HG03039 (cell line): ENCODE results near the gene NRCAM.
"Not testable (repeated sequence)": the region's sequence is repeated elsewhere in the genome, so short reads cannot be mapped to it uniquely, and the experiment has no call there.

ENCODE experiments used
- ATAC-seq: cut with Tn5 transposase; IDR thresholded peaks from one replicate; pipeline ENCODE4 v1.9.1; 2021; ENCODE audit warnings: mild to moderate bottlenecking, moderate library complexity; ENCODE audit not compliant: unreplicated experiment

Gene NRCAM

GRCh38 chr7:108404509-108405420 is 51.5 kb downstream of the NRCAM start:
- no peak for ATAC-seq

DNA sequence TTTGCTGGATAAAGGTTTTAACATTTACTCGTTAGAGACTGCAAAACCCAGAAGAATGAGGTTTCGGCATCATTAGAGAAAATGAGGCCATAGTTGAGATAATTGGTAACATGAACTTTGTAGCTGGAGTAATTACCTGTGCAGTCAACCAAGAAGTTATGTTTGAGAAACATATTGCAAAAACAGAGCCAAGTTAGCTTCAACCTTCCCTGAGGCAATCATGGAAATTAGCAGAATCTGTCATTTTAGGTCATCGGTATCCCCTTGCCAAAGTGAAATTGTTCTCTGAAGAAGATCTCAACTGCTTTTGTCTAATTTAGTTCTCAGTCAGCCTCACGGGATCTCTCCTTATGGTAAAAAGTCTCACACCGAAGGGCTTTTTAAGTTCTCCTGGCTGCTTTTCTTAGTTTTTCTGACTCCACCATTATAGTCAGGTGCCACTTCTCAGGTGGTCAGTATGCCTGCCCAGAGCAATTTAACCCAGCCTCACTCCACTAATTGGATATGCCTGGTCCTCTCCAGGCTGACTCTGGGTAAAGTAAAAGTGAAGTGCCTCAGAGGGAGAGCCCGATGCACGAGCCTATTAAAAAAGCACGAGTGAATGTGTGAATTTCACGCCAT is 52.5 kb downstream of the NRCAM start:
- no peak for ATAC-seq

DNA sequence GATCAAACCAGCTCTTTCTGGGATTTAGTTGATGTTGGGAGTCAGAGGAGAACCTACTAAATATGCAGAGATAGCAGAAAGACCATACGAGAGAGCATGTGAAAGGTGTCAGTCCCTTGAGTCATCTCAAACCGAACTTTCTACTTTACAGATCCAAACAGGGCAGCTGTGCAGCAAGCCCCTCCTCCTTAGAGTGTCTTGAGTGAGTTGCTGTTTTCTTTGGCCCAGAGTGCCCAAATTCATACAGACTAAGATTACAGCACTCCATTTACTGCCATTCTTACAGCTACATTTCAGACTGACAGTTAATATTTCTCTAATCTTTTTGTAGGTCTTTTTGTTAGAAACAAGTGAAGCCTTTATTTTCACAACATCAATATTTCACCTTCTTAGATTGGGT is 53.4 kb downstream of the NRCAM start:
- no peak for ATAC-seq

- no peak for ATAC-seq
These were observed 60.2 kb downstream of the NRCAM start for GRCh38 chr7:108396080-108396479.

DNA sequence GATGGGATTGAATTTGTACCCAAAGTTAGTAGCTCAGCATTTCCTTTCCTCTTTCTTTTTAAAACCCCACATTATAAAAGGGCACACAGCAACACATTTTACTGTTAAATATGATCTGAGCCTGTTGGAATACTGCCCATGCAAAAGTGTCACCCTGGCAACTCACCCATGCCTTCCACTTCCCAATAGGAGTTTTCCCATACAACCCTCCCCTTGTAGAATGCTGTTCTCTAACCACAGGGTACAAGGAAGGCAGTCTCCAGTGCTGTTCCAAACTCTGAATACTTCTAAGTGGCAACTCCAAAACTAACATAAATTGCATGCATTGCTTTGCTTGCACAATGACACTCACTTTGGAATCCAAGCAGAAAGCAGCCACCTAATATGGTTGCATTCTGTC is 60.8 kb downstream of the NRCAM start:
- no peak for ATAC-seq

DNA sequence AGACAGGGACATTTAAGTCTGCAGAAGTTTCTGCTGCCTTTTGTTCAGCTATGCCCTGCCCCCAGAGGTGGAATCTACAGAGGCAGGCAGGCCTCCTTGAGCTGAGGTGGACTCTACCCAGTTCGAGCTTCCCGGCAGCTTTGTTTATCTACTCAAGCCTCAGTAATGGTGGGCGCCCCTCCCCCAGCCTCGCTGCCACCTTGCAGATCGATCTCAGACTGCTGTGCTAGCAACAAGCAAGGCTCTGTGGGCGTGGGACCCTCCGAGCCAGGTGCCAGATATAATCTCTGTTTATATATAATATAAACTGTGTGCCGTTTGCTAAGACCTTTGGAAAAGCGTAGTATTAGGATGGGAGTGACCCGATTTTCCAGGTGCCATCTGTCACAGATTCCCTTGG is 63.1 kb downstream of the NRCAM start:
- not testable (repeated sequence) for ATAC-seq

DNA sequence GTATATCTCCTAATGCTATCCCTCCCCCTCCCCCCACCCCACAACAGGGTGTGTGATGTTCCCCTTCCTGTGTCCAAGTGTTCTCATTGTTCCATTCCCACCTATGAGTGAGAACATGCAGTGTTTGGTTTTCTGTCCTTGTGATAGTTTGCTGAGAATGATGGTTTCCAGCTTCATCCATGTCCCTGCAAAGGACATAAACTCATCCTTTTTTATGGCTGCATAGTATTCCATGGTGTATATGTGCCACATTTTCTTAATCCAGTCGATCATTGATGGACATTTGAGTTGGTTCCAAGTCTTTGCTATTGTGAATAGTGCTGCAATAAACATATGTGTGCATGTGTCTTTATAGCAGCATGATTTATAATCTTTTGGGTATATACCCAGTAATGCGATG is 68.5 kb downstream of the NRCAM start:
- ATAC-seq = not testable (repeated sequence)

DNA sequence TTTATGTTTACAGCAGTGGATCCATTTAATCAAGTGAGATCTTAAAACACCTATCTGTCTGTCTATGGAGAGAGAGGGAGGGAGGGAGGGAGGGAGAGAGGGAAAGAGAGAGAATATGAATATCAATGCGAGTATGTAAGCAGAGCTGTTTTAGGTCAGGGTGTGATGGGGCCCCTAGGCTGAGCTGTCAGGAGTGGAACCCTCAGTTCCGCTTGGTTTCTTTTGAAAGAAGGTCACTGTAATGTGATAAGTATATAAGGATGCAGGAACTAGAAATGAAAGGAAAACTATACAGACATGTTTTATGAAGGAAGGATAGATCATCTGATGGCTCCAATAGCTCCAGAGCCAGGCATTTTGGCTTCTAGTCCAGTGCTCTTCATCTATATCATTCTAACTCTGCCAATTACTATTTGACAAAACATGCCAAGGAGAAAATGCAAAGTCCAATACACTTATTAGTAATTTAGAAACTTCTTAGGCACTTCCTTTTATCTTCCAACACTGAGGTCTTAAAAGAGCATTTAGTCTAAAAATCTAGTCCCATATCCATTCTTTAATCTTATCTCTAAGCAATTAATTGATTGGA is 70.3 kb downstream of the NRCAM start:
- ATAC-seq = no peak

DNA sequence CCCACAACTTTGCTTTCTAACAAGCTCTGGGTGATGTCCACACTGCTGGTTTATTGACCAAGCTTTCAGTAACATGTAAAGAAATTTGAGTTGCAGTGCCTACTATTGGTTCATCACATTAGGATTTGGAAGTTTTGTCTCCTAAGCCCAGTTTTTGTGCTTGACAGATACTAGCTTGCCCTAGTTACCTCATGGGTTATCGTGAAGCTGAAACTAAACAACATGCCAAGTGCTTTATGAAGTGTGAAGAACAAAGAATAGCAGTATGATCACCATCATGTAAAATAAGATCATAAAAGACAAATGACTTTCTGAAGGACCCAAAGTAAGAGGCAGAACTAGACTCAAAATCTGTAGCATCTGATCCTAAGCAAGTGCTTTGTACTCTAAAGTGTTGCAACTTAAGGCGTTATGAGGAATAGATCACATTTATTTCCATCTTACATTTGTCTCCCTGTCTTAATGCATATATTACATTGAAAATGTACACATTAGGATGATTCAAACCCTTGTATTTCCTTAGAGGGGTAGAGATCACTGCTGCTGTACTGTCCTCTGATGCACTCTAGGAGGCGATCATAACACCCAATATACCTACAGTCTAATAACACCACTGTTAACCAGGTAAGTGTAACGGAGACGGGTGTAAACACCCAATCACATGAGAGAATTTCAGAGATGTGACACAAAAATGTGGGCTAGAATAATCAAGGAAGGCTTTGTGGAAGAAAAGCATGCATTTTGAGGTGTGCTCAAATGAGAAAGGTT is 71.3 kb downstream of the NRCAM start:
- ATAC-seq = peak; percentile 56

- ATAC-seq = no peak
These were observed 73.3 kb downstream of the NRCAM start for GRCh38 chr7:108382932-108383331.

DNA sequence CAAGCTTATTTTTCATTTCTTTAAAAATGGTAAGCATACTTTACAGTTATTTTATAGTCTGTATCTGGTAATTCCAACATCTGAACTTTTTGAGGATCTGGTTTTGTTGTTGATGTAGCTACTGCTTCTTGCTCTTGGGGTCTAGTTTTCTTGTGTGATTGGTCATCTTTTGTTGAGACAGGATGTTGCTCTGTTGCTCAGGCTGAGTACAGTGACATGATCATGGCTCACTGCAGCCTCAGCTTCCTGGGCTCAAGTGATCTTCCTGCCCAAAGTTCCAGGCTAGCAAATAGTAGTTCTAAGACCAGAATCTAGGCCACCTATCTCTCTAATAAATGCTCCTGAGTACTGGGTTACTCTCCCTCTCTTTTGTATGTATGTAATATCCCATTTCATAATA is 75.7 kb downstream of the NRCAM start:
- no peak for ATAC-seq

- no peak for ATAC-seq
These were observed 80.0 kb downstream of the NRCAM start for GRCh38 chr7:108376206-108376605.

DNA sequence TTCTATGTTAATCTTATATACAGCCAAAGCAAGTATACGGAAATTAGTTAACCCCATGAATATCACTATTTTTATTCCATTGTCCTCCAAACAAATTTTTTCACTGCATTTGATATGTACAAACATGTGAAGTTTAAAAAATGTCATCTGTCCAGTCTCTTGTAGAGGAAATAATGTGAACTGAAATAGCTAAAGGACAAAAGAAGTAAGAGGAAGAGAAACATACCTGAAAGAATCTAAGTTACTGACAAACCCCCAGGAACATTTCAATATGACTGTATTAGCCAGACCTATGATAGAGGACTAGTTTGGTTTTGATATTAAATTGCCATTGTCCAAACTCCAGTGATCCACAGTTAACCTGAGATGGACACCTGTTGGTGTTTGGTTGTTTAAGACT is 80.6 kb downstream of the NRCAM start:
- ATAC-seq = no peak

- no peak for ATAC-seq
These were observed 81.3 kb downstream of the NRCAM start for GRCh38 chr7:108374899-108375298.

GRCh38 chr7:108372618-108373017 is 83.6 kb downstream of the NRCAM start:
- no peak for ATAC-seq

- ATAC-seq = no peak
These were observed 85.6 kb downstream of the NRCAM start for GRCh38 chr7:108370616-108371015.

DNA sequence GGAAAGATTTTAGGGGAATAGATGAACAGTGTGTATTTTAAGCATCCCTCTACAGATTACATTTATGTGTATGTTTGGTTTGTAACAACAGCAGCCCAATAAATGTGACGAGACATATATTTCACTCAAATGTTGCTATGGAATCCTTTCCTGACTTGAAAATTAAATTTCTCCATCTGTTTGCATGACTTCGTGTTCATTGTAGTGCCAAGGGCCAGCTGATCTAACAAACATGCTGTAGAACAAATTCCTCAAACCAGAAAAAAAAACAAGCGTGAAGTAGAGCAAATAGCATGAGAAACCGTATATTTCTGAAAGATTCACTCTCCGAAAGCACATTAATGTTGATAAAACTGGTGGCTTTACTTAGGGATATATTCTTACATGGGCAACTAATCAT is 87.8 kb downstream of the NRCAM start:
- no peak for ATAC-seq

DNA sequence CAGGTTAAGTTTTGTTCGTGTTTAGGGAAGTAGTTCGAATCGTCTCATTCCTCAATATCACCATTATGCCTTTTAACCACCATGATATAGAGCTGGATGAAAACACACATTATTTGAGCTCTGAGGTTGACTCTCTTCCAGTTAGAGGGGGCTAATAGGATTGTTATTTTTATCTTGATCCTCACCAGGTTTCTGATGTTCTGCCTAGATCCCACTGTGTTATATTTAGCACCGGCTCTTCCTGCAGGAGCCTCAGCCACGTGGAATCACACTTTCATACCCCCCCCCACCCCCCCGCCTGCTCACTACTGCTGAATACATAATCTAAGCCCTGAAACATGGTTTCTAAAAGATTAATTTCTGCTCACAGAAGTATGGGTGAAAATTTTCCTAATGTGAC is 88.3 kb downstream of the NRCAM start:
- no peak for ATAC-seq

- no peak for ATAC-seq
These were observed 88.9 kb downstream of the NRCAM start for GRCh38 chr7:108367314-108367713.

GRCh38 chr7:108363659-108364058 is 92.6 kb downstream of the NRCAM start:
- ATAC-seq = no peak

DNA sequence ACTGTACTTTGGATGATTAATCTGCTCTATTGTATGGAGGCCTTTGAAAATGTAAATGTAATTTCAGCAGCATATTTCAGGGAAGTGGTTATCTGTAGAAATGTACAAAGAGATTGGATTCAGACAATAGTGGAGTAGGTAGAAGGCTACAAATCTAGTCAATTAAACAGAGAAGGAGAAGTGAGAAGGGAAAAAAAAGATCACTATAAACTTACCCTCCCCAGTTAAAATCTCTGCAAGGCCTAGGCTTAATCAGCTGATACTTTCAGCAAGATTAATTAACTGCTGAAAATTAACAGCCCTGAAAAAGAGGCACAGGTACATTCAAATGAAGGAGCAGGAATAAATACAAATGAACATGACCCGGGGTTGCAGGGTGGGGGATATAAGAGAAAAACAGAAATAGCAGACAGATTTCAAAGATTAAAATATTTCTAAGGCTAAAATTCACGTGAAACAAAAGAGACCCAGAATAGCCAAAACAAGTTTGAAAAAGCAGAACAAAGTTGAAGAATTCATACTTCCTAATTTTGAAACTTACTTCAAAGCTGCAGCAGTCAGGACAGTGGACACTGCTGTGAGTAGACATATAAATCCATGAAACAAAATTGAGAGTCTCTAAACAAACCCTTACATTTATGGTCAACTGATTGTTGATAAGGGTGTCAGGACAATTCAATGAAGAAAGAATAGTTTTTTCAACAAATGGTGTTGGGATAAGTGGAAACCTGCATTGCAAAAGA is 96.0 kb downstream of the NRCAM start:
- ATAC-seq = no peak
